Caco-2 (cell line): ENCODE data around the gene BOD1L2. TPM values are rescaled to one million over a fixed set of nuclear protein-coding genes. Genes with fewer than 3 reads are reported as not detected.

Experiments
- BruUV-seq: library from RNA; stranded (reverse); fragments of 400-500 nt; replicated peaks from 2 replicates; lab custom pipeline; 2021; lab: Mats Ljungman, UMichigan
- CTCF ChIA-PET: fragments of 300-600 bp; sonication (Branson Sonifier 250); formaldehyde crosslinking; loops from one replicate; lab custom pipeline; 2022; ENCODE audit warnings: antibody characterized with exemption; lab: Charles Lee
- POLR2A ChIA-PET: fragments of 300-600 bp; sonication (Branson Sonifier 250); formaldehyde crosslinking; loops from one replicate; lab custom pipeline; 2022; ENCODE audit warnings: antibody characterized with exemption; lab: Charles Lee
- DNase-seq, 2 experiments: peaks; one replicate each; pipeline versions ENCODE4 v3.0.0 to v3.0.0-alpha.2; 2020 to 2022
- H3K27me3 ChIP-seq: replicated peaks from 2 replicates; pipeline ENCODE4 v1.6.0; 2011; ENCODE audit warnings: low read length; ENCODE audit not compliant: control insufficient read depth, insufficient read depth
- H3K36me3 ChIP-seq: 2 replicates; pipeline ENCODE4 v1.5.1; 2011; ENCODE audit warnings: low read length; ENCODE audit not compliant: control insufficient read depth, insufficient read depth
- H3K4me1 ChIP-seq: fragments of 250-450 bp; sonication (Bioruptor Pico); 2 replicates; pipeline ENCODE4 v1.5.1; 2020; ENCODE audit warnings: mild to moderate bottlenecking
- H3K4me3 ChIP-seq: 2 replicates; pipeline ENCODE4 v1.5.1; 2011; ENCODE audit warnings: low read depth, mild to moderate bottlenecking, control low read depth, low read length
- H3K9me3 ChIP-seq: fragments of 250-450 bp; sonication (Bioruptor Pico); 2 replicates; pipeline ENCODE4 v1.5.1; 2020; ENCODE audit warnings: mild to moderate bottlenecking, moderate library complexity
- H3K27ac Mint-ChIP-seq: one replicate; pipeline ENCODE4 v1.8.0; 2022; ENCODE audit warnings: mixed read lengths; ENCODE audit not compliant: unreplicated experiment
- H3K27me3 Mint-ChIP-seq: one replicate; pipeline ENCODE4 v1.8.0; 2022; ENCODE audit warnings: mixed read lengths; ENCODE audit not compliant: insufficient read depth, unreplicated experiment
- H3K36me3 Mint-ChIP-seq: one replicate; pipeline ENCODE4 v1.8.0; 2022; ENCODE audit warnings: mild to moderate bottlenecking, mixed read lengths; ENCODE audit not compliant: insufficient read depth, unreplicated experiment
- H3K4me1 Mint-ChIP-seq: one replicate; pipeline ENCODE4 v1.8.0; 2022; ENCODE audit warnings: low read depth, mixed read lengths; ENCODE audit not compliant: unreplicated experiment
- H3K4me3 Mint-ChIP-seq: one replicate; pipeline ENCODE4 v1.8.0; 2022; ENCODE audit warnings: mild to moderate bottlenecking, moderate library complexity, mixed read lengths; ENCODE audit not compliant: unreplicated experiment
- H3K9me3 Mint-ChIP-seq: one replicate; pipeline ENCODE4 v1.8.0; 2022; ENCODE audit warnings: mixed read lengths; ENCODE audit not compliant: unreplicated experiment
- intact Hi-C: fragments of 100-400 bp; cut with micrococcal nuclease; formaldehyde crosslinking; loops from one replicate; pipeline ENCODE4 v1.10.0; 2022; ENCODE audit not compliant: unreplicated experiment
- total RNA-seq: library from RNA; stranded (reverse); gene quantifications from 2 replicates; pipeline ENCODE4 v1.2.3, GENCODE V29; 2022
- TF ChIP-seq, protein P1 (sequence below), 2 experiments: fragments of 200-600 bp in 1 of 2; IDR thresholded peaks; 1 replicate in 1 of 2; 2 replicates in 1 of 2; pipeline versions ENCODE4 v1.5.1 to v1.8.0; 2011 to 2022; ENCODE audit warnings: antibody characterized with exemption in 1 of 2, control low read depth in 1 of 2, inconsistent platforms in 1 of 2, low read depth in 1 of 2, low read length in 1 of 2, mild to moderate bottlenecking in 1 of 2, moderate library complexity in 1 of 2; ENCODE audit not compliant: insufficient read depth in 1 of 2, severe bottlenecking in 1 of 2, unreplicated experiment in 1 of 2

Gene BOD1L2
- total RNA-seq, 1 experiment from 2014 or later = not detected

DNA sequence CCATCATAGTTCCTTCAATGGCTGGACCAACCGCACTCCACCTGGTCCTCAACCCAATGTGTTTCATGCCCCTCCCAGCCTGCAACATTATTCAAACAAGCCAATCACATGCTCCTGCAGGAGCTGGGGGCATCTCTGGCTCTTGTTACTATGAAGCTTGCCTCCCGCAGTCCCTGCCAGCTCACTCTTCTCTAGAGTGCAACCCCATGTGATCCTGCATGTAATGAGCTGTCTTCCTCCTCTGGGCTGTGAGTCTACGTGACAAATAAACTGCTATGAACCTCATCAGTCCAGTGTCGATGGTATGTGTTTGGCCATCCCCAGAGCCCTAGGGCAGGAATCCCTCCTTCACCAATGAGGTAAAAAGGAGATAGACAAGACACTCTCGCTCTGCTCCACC, 15.8 kb upstream of the BOD1L2 start:
- ChIA-PET POLR2A (no interaction called here), CTCF (no interaction called here)
- no peaks in the 10 kb centered on the region for H3K4me1 Mint-ChIP-seq
- H3K9me3 ChIP-seq = no peaks in the 10 kb centered on the region
- no peaks in the 10 kb centered on the region for H3K27me3 ChIP-seq
- H3K36me3 ChIP-seq = no peaks in the 10 kb centered on the region
- no peaks in the 10 kb centered on the region for H3K36me3 Mint-ChIP-seq
- no peaks in the 10 kb centered on the region for H3K9me3 Mint-ChIP-seq
- DNase-seq = no peak
- intact Hi-C loops = no loop called here
- H3K27ac Mint-ChIP-seq = no peak overlapping the region
- H3K4me3 Mint-ChIP-seq = no peak overlapping the region
- H3K27me3 Mint-ChIP-seq = peaks cover 5% of the 10 kb centered on the region
- TF ChIP-seq, protein P1, sequence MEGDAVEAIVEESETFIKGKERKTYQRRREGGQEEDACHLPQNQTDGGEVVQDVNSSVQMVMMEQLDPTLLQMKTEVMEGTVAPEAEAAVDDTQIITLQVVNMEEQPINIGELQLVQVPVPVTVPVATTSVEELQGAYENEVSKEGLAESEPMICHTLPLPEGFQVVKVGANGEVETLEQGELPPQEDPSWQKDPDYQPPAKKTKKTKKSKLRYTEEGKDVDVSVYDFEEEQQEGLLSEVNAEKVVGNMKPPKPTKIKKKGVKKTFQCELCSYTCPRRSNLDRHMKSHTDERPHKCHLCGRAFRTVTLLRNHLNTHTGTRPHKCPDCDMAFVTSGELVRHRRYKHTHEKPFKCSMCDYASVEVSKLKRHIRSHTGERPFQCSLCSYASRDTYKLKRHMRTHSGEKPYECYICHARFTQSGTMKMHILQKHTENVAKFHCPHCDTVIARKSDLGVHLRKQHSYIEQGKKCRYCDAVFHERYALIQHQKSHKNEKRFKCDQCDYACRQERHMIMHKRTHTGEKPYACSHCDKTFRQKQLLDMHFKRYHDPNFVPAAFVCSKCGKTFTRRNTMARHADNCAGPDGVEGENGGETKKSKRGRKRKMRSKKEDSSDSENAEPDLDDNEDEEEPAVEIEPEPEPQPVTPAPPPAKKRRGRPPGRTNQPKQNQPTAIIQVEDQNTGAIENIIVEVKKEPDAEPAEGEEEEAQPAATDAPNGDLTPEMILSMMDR (IDR thresholded peaks at IDR 0.05; ENCODE audit: insufficient read depth in 1 of 2, low read depth in 1 of 2, low read length in 1 of 2, severe bottlenecking in 1 of 2, unreplicated experiment in 1 of 2) = no peak
- no peaks in the 10 kb centered on the region for H3K4me1 ChIP-seq
- no TSS peak for BruUV-seq
- H3K4me3 ChIP-seq = no peak overlapping the region

DNA sequence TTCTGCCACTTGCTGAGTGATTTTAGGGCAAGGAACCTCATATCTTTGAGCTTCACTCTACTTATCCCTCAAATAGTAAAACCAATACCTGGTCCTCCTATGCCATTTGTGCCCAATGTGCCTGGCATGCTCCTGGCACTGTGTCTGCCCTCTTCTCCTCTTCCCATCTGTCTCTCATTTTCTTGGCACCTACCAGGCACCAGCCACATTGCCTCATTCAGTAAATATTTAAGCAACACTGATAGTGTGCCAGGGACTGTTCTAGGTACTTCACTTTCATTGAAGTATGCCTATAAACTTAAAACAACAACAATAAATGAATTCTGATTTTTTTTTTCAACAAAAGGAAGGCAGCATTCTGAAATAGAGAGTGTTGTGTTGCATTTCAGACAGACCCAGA, 15.1 kb upstream of the BOD1L2 start:
- H3K9me3 Mint-ChIP-seq = no peaks in the 10 kb centered on the region
- H3K36me3 Mint-ChIP-seq = no peaks in the 10 kb centered on the region
- peaks cover 5% of the 10 kb centered on the region for H3K27me3 Mint-ChIP-seq
- TF ChIP-seq, protein P1 (IDR thresholded peaks at IDR 0.05; ENCODE audit: insufficient read depth in 1 of 2, low read depth in 1 of 2, low read length in 1 of 2, severe bottlenecking in 1 of 2, unreplicated experiment in 1 of 2) = no peak
- no peaks in the 10 kb centered on the region for H3K27me3 ChIP-seq
- DNase-seq = no peak
- ChIA-PET CTCF (no interaction called here), POLR2A (no interaction called here)
- H3K4me3 ChIP-seq = no peak overlapping the region
- H3K9me3 ChIP-seq = no peaks in the 10 kb centered on the region
- no TSS peak for BruUV-seq
- H3K4me3 Mint-ChIP-seq = no peak overlapping the region
- H3K27ac Mint-ChIP-seq = no peak overlapping the region
- intact Hi-C loops = no loop called here
- no peaks in the 10 kb centered on the region for H3K4me1 ChIP-seq
- H3K36me3 ChIP-seq = no peaks in the 10 kb centered on the region
- H3K4me1 Mint-ChIP-seq = no peaks in the 10 kb centered on the region

DNA sequence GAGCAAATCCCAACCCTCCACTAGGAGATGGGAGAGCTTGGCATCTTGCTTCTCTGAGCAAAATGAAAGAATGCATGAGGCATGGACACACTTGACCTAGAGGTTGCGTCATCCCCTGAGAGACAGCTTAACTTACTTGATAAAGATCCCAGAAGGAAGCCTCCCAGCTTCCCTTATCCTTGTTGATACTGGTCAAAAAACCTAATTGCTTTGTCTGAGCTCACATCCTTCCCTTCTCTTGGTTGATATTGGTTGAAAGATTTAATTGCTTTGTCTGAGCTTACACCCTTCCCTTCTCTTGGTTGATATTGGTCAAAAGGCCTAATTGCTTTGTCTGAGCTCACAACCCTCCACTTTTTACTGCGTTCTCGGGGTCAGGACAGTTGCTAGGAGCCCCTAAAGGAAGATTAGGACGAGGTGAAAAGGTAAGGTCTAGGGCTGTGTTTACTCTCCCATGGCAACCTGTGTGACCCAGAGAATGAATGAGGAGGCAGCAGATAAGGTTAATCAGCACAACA, 12.2 kb upstream of the BOD1L2 start:
- Histone ChIP-seq H3K4me1 (no peaks in the 10 kb centered on the region), H3K9me3 (no peaks in the 10 kb centered on the region), H3K4me3 (no peak overlapping the region), H3K36me3 (no peaks in the 10 kb centered on the region), H3K27me3 (no peaks in the 10 kb centered on the region)
- Mint-ChIP-seq H3K4me3 (no peak overlapping the region), H3K27ac (no peak overlapping the region), H3K36me3 (no peaks in the 10 kb centered on the region), H3K9me3 (no peaks in the 10 kb centered on the region), H3K4me1 (no peaks in the 10 kb centered on the region), H3K27me3 (peaks cover 3% of the 10 kb centered on the region)
- CTCF ChIA-PET = no interaction called here
- BruUV-seq = no TSS peak
- intact Hi-C loops = no loop called here
- no peak for DNase-seq
- TF ChIP-seq, protein P1 (IDR thresholded peaks at IDR 0.05; ENCODE audit: insufficient read depth in 1 of 2, low read depth in 1 of 2, low read length in 1 of 2, severe bottlenecking in 1 of 2, unreplicated experiment in 1 of 2) = no peak
- POLR2A ChIA-PET = no interaction called here
